Natural killer cell (primary cell): Measurements from ENCODE around the gene TMCO4. TPM values are rescaled to one million over a fixed set of nuclear protein-coding genes. Genes with fewer than 3 reads are reported as not detected.

Experiments used
- ATAC-seq, 3 donors: fragments of 150-1000 bp in 2 of 3; fragments of 200-7000 bp in 1 of 3; cut with Tn5 transposase; 1 replicate in 1 of 3; 2 replicates in 2 of 3; pipeline ENCODE4 v1.10.0; 2021; ENCODE audit warnings: mild to moderate bottlenecking in 2 of 3, moderate library complexity in 2 of 3
- DNase-seq, 2 donors: peaks; one replicate each; pipeline versions ENCODE4 v3.0.0 to v3.0.0-alpha.2; 2013 to 2021; ENCODE audit warnings: mixed read lengths in 1 of 2
- H3K27ac ChIP-seq: one replicate; pipeline ENCODE4 v1.5.1; 2013; ENCODE audit warnings: mild to moderate bottlenecking, low read length
- H3K27me3 ChIP-seq: one replicate; pipeline ENCODE4 v1.6.1; 2013; ENCODE audit warnings: low read length; ENCODE audit not compliant: control insufficient read depth, insufficient read depth
- H3K36me3 ChIP-seq: one replicate; pipeline ENCODE4 v1.6.1; 2013; ENCODE audit warnings: low read length; ENCODE audit not compliant: control insufficient read depth, insufficient read depth
- H3K4me1 ChIP-seq: one replicate; pipeline ENCODE4 v1.6.1; 2013; ENCODE audit warnings: low read length; ENCODE audit not compliant: control insufficient read depth, insufficient read depth
- H3K4me3 ChIP-seq: one replicate; pipeline ENCODE4 v1.5.1; 2013; ENCODE audit warnings: low read length
- H3K9me3 ChIP-seq: one replicate; pipeline ENCODE4 v1.6.1; 2013; ENCODE audit warnings: low read length; ENCODE audit not compliant: control insufficient read depth, insufficient read depth
- H3K27ac Mint-ChIP-seq, 2 donors: one replicate each; pipeline ENCODE4 v1.8.0; 2022; ENCODE audit warnings: mild to moderate bottlenecking in 2 of 2, mixed read lengths in 2 of 2, moderate library complexity in 1 of 2
- H3K27me3 Mint-ChIP-seq, 2 donors: one replicate each; pipeline ENCODE4 v1.8.0; 2022; ENCODE audit warnings: low read depth in 2 of 2, mixed read lengths in 2 of 2
- H3K36me3 Mint-ChIP-seq: one replicate; pipeline ENCODE4 v1.8.0; 2022; ENCODE audit warnings: mixed read lengths
- H3K4me1 Mint-ChIP-seq, 2 donors: one replicate each; pipeline ENCODE4 v1.8.0; 2022; ENCODE audit warnings: mixed read lengths in 2 of 2
- H3K4me3 Mint-ChIP-seq: one replicate; pipeline ENCODE4 v1.8.0; 2022; ENCODE audit warnings: mild to moderate bottlenecking, moderate library complexity, mixed read lengths
- H3K9me3 Mint-ChIP-seq, 2 donors: one replicate each; pipeline ENCODE4 v1.8.0; 2022; ENCODE audit warnings: mixed read lengths in 2 of 2
- CTCF ChIP-seq: fragments of 200-600 bp; IDR thresholded peaks from one replicate; pipeline ENCODE4 v1.8.0; 2022; ENCODE audit warnings: antibody characterized with exemption
- whole genome bisulfite sequencing: methylation state at CpG from one replicate; pipeline ENCODE4 v1.1.7; 2013; ENCODE audit warnings: missing lambda C conversion rate; ENCODE audit not compliant: insufficient coverage; 5-methylcytosine and 5-hydroxymethylcytosine counted together
- intact Hi-C: fragments of 100-400 bp; cut with micrococcal nuclease; formaldehyde crosslinking; loops from one replicate; pipeline ENCODE4 v1.14.2; 2022
- total RNA-seq, 4 donors: library from RNA; stranded (reverse); fragments of 120-200 nt in 1 of 4; gene quantifications; one replicate each; pipeline versions ENCODE4 v1.2.3 to v1.2.4, GENCODE V29; 2013 to 2022

The TMCO4 gene
- total RNA-seq, 3 donors from 2014 or later (not counting 1 experiment from before 2014, with no cell fraction given), result 14.2 to 21.5 (median 18.3) TPM

DNA sequence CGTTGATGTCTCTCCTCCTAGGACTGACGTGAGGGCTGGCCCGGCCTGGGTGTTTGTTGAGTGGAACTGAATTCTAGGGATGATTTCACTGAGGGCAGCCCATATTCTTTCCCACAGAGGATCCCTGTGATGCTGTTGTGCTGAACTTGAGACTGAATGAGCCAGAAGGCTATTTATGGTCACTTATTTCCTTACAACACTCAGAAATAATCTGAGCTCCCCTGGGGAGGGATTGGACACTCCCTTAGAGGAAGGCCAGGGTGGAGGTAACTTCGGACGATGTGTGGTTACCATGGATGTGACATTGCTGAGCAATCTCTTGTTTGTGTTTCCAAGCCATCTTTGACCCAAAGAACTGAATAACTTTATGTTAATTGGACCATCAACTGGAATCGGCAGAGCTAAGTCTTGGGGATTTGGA is 5.1 kb upstream of the TMCO4 start:
- H3K36me3 ChIP-seq, result no peaks in the 10 kb centered on the region
- H3K9me3 ChIP-seq, result no peaks in the 10 kb centered on the region
- no peak for ATAC-seq
- H3K4me1 Mint-ChIP-seq, result peaks cover 0 to 12% of the 10 kb centered on the region in 2 donors
- H3K4me1 ChIP-seq, result peaks cover 9% of the 10 kb centered on the region
- no peaks in the 10 kb centered on the region for H3K36me3 Mint-ChIP-seq
- no peak overlapping the region for H3K27ac Mint-ChIP-seq
- no peaks in the 10 kb centered on the region for H3K9me3 Mint-ChIP-seq
- H3K27me3 ChIP-seq, result no peaks in the 10 kb centered on the region
- 98% methylated on average over 5 of the region's 6 CpGs for WGBS
- H3K27ac ChIP-seq, result no peak overlapping the region
- no peak overlapping the region for H3K4me3 ChIP-seq
- no peak overlapping the region for H3K4me3 Mint-ChIP-seq
- intact Hi-C loops, result no loop called here
- no peak for TF ChIP-seq CTCF
- peaks cover 0 to 2% of the 10 kb centered on the region in 2 donors for H3K27me3 Mint-ChIP-seq
- no peak for DNase-seq

GRCh38 chr1:19802269-19802668 is 2.6 kb upstream of the TMCO4 start:
- no peaks in the 10 kb centered on the region for H3K36me3 Mint-ChIP-seq
- intact Hi-C loops, result no loop called here
- peaks cover 0 to 2% of the 10 kb centered on the region in 2 donors for H3K27me3 Mint-ChIP-seq
- Histone ChIP-seq H3K27me3 (no peaks in the 10 kb centered on the region), H3K4me3 (no peak overlapping the region), H3K36me3 (no peaks in the 10 kb centered on the region), H3K27ac (no peak overlapping the region), H3K9me3 (no peaks in the 10 kb centered on the region), H3K4me1 (peaks cover 18% of the 10 kb centered on the region)
- DNase-seq (no peak), ATAC-seq (no peak)
- whole genome bisulfite sequencing, result 88% methylated on average over 7 of the region's 7 CpGs
- TF ChIP-seq CTCF, result no peak
- H3K4me1 Mint-ChIP-seq, result peaks cover 0 to 26% of the 10 kb centered on the region in 2 donors
- no peak overlapping the region for H3K4me3 Mint-ChIP-seq
- H3K9me3 Mint-ChIP-seq, result no peaks in the 10 kb centered on the region
- H3K27ac Mint-ChIP-seq, result no peak overlapping the region

DNA sequence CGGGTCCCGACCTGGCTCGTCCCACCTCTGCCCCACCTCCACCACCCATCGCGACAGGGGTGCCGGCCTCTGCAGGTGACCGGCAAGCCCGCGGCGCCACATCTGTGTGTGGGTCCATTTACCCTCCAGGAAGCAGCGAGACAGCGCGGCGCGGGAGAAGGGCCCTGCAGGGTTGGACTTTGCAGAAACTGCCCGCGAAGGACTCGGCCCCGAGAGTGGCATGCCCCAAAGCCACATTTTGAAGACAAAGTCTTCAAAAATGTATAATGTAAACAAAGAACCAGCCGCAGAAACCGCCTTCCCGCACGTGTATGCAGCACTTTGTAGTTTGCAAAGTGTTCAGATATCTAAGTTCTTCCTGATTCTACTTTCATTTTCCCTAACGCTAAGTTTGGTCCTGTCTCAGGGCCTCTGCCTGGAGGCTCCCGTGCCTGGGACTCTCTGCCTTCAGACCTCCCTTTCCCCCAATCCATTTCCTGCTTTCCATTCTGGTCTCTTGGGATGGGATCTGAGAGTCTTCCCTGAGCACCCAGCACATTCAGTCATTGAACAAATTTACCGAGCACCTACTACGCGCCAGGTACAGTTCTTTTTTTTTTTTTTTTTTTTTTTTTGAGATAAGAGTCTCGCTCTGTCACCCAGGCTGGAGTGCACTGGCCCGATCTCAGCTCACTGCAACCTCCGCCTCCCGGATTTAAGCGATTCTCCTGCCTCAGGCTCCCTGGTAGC is 524 bp upstream of the TMCO4 start:
- H3K4me1 Mint-ChIP-seq, result peaks cover 0 to 31% of the 10 kb centered on the region in 2 donors
- ATAC-seq (peak; percentile 48 to 62 (median 58)), DNase-seq (peak; percentile 21 to 69)
- peak overlapping the region; percentile 82 to 89 for H3K27ac Mint-ChIP-seq
- H3K4me3 ChIP-seq, result peak overlapping the region; percentile 80
- H3K4me3 Mint-ChIP-seq, result peak overlapping the region; percentile 96
- TF ChIP-seq CTCF, result no peak
- peaks cover 0 to 2% of the 10 kb centered on the region in 2 donors for H3K27me3 Mint-ChIP-seq
- intact Hi-C loops, result no loop called here
- H3K27ac ChIP-seq, result peak overlapping the region; percentile 70
- no peaks in the 10 kb centered on the region for H3K36me3 ChIP-seq
- H3K36me3 Mint-ChIP-seq, result no peaks in the 10 kb centered on the region
- no peaks in the 10 kb centered on the region for H3K9me3 Mint-ChIP-seq
- 19% methylated on average over 32 of the region's 33 CpGs for WGBS
- peaks cover 18% of the 10 kb centered on the region for H3K4me1 ChIP-seq
- no peaks in the 10 kb centered on the region for H3K9me3 ChIP-seq
- no peaks in the 10 kb centered on the region for H3K27me3 ChIP-seq
